Fibroblast of gingiva (primary cell): ENCODE results near the gene CLCN2.
A peak's percentile ranks its signal among the peaks of the same experiment; 100 is the strongest.

Experiments
- DNase-seq: peaks from one replicate; pipeline ENCODE4 v3.0.0-alpha.2; 2011; ENCODE audit warnings: low read depth

The CLCN2 gene

GRCh38 chr3:184325715-184326369, 35.6 kb downstream of the CLCN2 start:
- DNase-seq, result no peak

- DNase-seq, result no peak
Observed at GRCh38 chr3:184325269-184325668, 36.1 kb downstream of the CLCN2 start.

GRCh38 chr3:184323696-184324095, 37.7 kb downstream of the CLCN2 start:
- no peak for DNase-seq

GRCh38 chr3:184322731-184323487, 38.5 kb downstream of the CLCN2 start:
- DNase-seq, result peak; percentile 87

GRCh38 chr3:184321666-184322065, 39.7 kb downstream of the CLCN2 start:
- no peak for DNase-seq

GRCh38 chr3:184320104-184320445, 41.3 kb downstream of the CLCN2 start:
- DNase-seq, result peak; percentile 98

- DNase-seq, result no peak
Observed at GRCh38 chr3:184317201-184317600, 44.2 kb downstream of the CLCN2 start.

- DNase-seq, result no peak
Observed at GRCh38 chr3:184316792-184317191, 44.6 kb downstream of the CLCN2 start.

GRCh38 chr3:184315871-184316661, 45.3 kb downstream of the CLCN2 start:
- no peak for DNase-seq

- no peak for DNase-seq
Observed at GRCh38 chr3:184315543-184315867, 45.9 kb downstream of the CLCN2 start.

- peak; percentile 91 for DNase-seq
Observed at GRCh38 chr3:184314700-184315542, 46.5 kb downstream of the CLCN2 start.

GRCh38 chr3:184314363-184314699, 47.1 kb downstream of the CLCN2 start, which contains the start of gene EIF4G1:
Gene EIF4G1, plus strand, starts transcription at chr3:184314606. Its CDS starts 1,191 bp downstream, at chr3:184315797.
- peak; percentile 96 for DNase-seq

- no peak for DNase-seq
Observed at GRCh38 chr3:184311633-184312032, 49.8 kb downstream of the CLCN2 start.

- DNase-seq, result no peak
Observed at GRCh38 chr3:184308744-184309143, 52.7 kb downstream of the CLCN2 start.

- DNase-seq, result no peak
Observed at GRCh38 chr3:184307915-184308314, 53.5 kb downstream of the CLCN2 start.

GRCh38 chr3:184306341-184306972, 54.9 kb downstream of the CLCN2 start:
- DNase-seq, result no peak

- DNase-seq, result no peak
Observed at GRCh38 chr3:184305577-184305976, 55.8 kb downstream of the CLCN2 start.

GRCh38 chr3:184300378-184300720, 61.1 kb downstream of the CLCN2 start:
- no peak for DNase-seq

GRCh38 chr3:184299488-184300377, 61.7 kb downstream of the CLCN2 start:
- DNase-seq, result no peak

- DNase-seq, result peak; percentile 95
Observed at GRCh38 chr3:184298759-184299487, 62.5 kb downstream of the CLCN2 start, which contains the start of gene PSMD2. Gene PSMD2, plus strand, starts transcription at chr3:184299241. Its CDS starts 26 bp downstream, at chr3:184299267.
